Measurements from ENCODE around the gene TNFRSF19.

The TNFRSF19 gene

DNA sequence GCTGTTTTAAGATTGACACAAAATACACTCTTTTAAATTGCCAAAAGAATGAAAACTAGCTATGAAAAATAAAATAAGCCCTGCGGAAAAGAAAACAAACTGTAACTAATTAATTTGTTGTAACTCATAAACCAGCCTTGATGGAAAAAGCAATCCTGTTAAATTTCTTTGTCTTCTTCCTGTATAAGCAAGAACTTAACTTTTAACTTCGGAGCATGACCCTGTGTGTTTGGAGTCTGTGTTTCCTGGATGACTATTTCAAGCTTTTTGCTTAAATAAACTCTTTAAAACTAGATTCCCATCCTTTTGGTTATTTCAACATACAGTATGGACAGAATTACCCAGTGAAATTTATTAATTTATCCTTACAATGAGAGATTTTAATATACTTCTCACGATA lies 122.6 kb downstream of the TNFRSF19 start:
- DNase-seq = no peak

DNA sequence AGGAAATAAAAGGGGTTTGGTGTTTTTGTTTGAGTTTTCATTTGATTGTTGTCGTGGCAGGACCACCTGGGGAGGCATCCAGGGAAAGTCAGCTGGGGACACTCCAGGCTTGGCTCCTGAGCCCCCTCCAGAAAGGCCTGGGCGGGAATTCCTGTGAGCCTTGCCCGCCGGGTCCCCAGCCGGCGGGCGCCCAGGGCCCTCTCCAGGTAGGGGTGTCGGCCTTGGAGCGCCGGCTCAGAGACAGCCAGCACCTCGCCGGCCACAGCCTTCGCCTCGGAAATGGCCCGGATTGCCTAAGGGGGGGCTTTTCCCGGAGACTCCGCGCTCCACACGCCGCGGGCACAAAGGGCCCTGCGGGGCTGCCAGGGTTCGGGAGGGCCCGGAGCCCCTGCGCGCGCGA lies 125.0 kb downstream of the TNFRSF19 start:
- no peak for DNase-seq

DNA sequence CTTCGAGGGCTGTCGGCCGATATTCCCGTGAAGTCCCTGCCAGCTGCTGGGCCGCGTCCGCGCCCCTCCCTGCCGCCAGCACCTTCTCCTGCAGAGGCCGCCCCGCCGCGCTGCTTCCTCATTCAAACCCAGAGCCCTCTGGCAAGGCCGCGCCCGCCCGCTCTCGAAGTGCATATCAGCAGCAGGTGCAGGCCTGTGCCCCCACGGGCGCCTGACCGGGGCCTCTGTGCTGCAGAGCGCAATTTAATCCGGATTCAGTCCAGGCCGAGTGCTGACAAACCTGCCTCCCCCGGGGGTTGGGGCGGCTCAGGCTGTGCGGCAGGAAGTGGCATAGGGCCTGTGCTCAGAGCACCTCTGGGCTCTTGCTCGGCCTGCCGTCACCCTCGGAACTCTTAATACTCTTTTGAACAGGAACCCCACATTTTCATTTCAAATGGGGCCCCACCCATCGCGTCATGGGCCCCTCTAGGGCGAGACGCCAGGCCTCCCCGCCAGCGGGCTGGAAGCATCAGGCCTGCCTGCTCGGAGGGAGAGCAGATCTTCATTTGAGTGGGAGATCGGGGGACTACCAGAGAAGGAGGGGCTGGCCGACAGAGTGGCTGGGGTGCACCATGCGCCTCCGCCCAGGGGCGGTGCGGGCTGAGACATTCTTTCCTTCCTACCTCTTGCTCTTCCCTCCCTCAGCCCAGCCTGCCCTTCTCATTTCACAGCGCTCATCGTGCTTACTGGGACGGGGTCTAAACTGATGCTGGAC lies 125.7 kb downstream of the TNFRSF19 start:
- no peak for DNase-seq

DNA sequence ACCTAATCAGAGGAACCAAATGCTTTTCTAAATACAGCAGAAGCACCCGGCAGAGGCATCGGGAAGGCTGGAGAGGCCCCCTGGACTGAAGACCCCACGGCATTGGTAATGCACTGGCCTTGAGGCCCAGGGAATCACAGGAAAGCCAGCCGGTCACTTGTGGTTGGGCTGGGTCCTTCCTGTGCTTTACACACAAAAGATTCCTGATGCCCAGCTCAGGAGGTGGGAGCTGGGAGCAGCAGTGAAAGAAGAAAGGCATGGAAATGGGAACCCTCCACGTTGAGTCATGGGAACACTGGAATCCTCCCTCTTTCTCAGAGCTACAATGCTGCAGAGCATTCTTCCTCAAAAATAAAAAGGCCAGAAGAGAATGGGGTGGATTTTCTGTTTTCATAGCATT lies 126.4 kb downstream of the TNFRSF19 start:
- no peak for DNase-seq

DNA sequence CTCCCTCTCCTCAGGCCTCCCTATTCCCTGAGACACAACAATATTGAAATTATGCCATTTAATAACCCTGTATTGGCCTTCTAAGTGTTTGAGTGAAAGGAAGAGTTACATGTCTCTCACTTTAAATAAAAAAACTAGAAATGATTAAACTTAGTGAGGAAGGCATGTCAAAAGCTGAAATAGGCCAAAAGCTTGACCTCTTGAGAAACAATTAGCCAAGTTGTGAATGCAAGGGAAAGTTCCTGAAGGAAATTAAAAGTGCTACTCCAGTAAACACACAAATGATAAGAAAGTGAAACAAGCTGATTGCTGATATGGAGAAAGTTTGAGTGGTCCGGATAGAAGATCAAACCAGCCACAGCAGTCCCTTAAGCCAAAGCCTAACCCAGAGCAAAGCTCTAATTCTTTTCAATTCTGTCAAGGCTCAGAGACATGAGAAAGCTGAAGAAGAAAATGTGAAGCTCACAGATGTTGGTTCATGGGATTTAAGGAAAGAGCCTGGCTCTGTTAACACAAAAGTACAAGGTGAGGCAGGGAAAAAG lies 127.6 kb downstream of the TNFRSF19 start:
- no peak for DNase-seq

DNA sequence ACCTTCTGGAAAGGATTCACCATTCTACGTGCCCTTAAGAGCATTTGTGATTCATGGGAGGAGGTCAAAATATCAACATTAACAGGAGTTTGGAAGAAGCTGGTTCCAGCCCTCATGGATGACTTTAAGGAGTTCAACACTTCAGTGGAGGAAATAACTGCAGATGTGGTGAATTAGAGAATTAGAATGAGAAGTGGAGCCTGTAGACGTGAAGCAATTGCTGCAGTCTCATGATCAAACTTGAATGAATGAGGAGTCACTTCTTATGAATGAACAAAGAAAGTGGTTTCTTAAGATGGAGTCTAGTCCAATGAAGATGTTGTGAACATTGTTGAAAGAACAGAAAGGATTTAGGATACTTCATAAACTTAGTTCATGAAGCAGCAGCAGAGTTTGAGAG lies 129.1 kb downstream of the TNFRSF19 start:
- DNase-seq = no peak

DNA sequence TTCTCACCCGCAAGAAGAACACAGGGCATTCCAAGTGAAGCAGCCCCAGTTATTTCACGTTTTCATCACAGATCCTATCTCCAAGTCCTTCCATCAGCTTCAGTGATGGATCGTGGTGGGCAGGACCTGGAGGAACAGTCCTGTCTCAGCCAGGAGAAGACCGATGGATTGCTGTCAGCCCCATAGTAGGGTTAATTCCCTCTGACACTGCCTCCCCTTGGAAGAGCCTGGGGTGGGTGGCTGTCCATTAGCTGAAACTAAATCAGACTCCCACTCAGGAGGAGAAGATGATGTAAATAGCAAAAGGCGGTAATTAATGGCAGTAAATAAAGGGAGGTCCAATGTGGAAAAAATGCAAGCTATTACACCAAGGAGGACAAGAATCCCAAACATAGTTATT lies 131.0 kb downstream of the TNFRSF19 start:
- DNase-seq = no peak

DNA sequence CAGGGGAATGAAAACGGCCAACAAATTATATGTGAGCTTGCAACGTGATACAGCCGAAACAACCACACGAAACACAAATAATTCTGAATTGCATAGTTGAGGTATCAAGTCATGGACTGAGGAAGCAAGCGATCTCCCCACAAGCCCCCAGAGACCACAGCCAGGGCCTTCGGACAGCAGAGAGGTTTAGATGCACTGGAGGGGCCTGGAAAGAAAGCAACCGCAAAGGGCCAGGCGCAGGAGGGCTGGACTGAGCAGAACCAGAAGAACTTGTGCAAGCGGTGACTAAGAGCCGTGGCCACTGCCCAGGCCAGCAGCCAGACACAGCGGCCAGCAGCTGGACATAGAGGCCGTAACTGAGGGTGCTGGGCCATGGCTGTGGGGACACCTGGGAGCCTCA lies 131.4 kb downstream of the TNFRSF19 start:
- no peak for DNase-seq

DNA sequence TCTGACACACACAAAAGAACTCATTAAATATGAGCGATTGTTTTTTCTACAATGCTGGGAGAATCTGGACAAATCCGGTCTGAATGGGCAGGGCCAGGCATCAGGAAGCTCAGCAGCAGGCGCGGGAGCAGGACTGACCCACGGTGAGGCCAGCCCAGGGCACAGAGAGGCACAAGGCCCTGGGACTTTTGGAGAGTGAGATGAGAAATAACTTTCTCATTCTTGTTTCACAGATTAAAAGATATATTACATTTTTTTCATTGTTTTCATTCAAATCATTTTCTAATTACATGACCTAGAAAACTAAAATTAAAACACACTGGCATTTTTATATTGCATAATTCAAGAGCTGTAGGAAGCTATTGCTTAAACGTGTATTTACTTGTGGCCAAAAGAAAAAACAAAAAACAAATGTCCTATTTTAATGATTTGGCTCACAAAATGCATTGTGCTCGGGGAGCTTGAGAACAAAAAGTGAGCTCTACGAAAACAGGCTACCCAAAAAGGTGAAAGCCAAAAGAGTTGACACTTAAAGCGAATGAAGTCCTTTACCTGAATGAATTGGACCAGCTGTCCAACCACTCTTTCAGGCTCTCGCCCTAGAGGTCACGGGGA lies 133.1 kb downstream of the TNFRSF19 start:
- no peak for DNase-seq

DNA sequence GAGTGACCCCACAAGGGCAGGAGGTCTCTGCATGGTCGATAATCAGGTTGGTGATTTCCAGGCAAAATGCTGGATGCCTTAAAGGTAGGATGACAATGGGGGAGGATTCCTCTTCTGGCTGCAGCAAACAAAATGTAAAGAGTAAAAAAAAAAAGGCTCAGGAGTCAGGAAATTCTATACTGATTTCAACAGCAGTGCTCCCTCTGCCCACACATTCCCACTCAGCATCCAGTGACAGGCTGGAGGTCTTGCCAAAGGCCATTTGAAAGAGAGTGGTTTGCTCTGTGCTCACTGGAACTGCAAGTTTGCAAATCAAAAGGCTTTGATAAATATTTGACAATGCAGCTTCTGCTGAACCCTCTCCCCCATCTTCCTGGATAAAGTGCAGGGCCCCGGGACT lies 135.4 kb downstream of the TNFRSF19 start:
- no peak for DNase-seq

DNA sequence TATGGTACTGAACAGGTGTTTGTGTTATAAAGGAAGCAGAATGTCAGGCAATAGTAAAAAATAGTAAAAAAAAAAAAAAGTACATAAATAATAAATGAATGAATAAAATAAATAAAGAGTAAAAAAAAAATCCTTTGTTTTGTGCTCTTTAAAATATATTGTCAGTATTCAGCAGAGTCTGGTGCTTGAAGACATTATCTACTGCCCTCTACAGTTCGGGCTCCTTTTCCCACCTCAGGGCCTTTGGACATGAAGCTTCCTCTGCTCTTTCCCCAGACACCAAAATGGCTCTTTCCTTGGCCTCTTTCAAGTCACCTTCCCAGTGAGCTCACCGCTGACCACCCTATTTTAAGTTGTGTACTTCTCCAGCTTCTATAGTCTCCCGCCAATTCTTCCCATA lies 137.5 kb downstream of the TNFRSF19 start:
- peak in 1 of 2 experiments; percentile 23 for DNase-seq

DNA sequence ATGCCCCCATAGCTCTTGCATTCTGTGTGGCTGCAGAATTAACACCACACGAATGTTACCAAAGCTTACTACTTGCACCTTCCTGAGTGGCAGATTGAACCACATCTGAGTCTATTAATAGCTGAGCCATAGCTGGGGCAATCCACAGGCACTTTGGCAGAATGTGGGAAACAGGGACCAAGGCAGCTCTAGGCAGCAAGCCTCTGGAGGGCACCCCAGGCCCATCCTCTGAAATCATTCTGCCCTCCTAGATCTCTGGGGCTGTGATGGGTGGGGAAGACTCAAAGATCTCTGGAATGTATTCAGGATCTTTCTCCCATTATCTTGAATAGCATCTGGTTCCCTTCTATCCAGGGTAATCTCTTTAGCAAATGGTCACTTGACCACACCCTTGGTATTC lies 139.3 kb downstream of the TNFRSF19 start:
- no peak for DNase-seq

DNA sequence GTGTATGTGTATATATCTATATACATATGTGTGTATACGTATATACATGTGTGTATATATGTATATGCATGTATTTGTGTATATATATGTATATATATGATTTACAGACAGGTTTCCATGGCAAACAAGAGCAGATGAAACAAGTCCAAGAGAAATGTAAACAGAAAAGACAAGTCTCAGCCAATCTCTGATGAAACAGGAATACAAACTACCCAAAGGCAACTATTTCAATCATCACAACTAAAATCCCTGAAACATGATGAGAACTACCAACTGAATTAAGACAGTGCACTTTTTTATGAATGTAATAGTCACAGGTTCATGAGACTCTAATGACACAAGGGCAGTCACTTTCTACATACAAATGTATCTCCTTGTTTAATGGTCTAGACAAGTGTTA lies 140.2 kb downstream of the TNFRSF19 start:
- no peak for DNase-seq

DNA sequence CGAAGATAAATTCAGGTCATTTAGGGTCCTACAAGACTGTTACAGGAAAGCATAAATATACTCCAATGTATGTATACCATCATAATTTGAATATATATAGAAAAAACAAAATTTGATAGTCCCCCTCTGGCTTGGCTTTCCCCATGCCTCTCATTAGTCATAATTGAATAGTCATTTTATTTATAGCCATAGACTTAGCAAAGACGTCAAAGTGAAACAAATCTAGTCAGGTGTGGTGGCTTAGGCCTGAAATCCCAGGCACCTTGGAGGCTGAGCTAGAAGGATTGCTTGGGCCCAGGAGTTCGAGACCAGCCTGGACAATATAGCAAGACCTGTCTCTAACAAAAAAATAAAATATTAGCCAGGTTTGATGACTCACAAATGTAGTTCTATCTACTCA lies 141.1 kb downstream of the TNFRSF19 start:
- DNase-seq = no peak

DNA sequence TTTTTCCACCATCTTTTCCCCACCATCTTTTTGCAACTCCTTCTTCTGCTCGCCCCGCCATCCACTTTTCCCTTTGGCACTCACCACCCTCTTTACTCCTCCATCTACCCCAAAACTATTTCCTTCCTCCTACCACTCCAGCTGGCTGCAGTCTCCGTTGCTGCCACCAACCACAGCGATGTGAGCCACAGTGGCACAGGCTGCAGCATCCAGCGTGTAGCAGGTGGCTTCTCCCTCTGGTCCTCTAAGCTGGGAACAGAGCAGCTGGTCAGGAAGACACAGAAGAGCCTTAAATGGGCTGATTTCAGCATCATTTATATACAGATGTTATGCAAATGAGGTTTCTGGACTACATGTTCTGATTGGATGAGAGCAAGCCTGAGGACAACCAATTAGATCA lies 144.5 kb downstream of the TNFRSF19 start:
- DNase-seq = no peak

DNA sequence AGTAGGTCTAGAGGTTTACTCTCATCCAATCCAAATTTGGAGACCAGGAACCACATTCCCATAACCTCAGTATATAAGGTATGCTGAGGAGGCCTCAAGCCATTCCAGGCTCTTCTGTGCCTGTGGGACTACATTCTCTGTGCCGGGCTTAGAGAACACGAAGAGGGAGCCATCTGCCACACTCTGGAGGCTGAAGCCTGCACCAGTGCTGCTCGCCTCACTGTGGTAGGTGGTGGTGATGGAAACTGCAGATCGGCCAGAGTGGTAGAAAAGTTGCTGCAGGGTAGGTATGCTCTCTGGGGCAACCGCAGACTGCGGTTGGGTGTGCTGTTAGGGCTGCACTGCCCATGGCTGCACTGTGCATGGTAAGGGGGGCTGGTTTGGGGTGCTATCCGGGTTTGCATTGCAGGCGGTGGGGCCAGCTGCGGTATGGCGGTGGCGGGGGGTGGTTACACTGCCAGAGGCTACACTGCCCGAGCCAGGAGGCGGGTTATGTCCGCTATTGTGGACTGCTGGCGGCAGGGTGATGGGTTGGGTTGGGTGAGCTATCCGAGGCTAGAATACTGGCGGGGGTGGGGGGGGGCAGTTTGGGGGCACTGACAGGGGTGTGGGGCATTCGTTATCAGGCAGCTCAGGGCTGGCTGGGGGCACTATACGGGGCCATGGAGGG lies 145.0 kb downstream of the TNFRSF19 start:
- DNase-seq = peak in 1 of 2 experiments; percentile 57

DNA sequence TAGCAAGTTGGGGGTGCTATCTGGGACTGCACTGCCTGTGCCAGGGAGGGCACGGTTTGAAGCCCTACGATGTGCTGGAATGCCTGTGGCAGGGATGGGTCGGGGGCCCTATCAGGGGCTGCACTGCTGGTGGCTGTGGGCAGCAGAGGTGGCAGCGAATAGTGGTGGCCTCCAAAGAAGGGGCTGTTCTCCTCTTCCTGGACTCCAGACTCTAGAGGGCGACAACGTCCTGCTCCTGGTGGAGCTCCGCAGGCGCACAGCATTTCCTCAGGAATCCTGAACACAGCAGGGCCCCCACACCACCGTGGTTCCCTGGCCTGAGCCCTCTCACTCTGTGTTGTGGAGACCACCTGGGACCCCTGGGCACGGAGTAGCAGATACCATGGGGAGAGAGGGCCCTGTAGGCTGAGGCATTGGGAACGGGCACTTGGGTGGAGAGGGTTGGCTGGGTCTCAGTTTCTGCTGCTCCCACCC lies 145.6 kb downstream of the TNFRSF19 start:
- peak; percentile 27 to 77 for DNase-seq

DNA sequence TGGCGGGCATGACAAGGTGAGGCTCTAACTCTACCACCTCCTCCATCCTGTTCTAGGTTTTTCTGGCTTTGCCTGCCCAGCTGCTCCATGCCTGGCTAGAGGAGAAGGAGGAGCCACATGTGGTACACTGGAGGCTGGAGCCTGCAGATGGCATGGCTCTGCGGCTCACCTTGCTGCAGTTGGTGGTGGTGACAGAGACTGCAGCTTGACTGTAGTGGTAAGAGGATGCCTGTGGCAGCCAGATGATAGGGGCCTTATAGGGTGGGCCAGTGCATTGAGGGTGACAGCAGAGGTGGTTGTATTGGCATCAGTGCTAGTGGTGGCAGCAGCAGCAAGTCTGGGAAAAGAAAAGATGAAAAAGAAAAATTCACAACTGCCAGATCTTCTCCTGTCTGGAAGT lies 146.2 kb downstream of the TNFRSF19 start:
- DNase-seq = no peak

DNA sequence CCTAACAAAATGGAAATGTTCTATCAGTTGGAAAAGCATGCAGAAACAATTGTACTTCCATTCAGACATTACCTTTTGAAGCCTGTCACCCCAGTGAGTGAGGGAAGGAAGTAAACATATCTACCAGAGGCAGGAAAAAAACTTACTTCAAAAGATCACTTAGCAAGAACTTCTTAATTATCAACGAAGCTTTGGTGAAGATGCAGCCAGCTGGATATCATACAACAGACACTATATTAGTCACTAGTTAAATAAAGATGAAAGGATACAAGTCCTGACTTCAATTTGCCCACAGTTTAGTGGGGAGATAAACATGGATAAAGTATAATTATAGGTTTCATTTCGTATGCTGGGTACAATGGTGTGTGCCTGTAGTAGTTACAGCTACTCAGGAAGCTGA lies 148.8 kb downstream of the TNFRSF19 start:
- no peak for DNase-seq

DNA sequence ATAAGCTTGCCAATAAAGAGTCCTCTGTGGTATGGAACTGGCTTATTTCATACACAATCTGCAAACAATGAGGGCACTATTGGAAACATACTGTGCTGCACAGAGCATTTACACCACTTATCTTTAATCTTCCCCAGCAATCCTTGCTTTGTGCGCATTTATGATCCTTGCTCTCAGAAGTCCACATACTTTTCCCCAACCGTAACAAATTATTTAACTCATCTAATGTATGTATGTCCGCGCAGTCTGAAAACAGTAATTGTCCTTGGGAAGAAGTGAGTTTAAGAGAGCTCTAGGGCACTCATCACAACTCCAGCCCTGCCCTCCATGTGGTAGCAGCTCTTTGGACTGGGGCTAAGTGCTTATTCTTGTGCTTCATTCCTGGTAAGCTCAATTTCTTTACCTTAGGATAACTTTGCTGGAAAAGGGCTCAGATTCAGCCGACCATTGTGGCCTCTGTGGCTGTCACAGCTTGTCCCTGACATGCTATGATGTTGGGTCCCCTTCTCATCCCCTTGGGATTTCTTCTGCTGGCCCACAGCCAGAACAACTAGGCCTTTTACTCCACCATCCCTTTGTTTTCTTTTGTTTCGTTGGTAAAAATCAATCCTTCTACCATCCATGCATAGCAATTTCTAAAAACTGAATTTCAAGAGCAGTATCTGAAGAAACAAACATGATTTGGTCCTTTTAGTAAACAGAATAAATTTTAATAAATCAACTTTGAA lies 152.7 kb downstream of the TNFRSF19 start:
- DNase-seq = no peak

DNA sequence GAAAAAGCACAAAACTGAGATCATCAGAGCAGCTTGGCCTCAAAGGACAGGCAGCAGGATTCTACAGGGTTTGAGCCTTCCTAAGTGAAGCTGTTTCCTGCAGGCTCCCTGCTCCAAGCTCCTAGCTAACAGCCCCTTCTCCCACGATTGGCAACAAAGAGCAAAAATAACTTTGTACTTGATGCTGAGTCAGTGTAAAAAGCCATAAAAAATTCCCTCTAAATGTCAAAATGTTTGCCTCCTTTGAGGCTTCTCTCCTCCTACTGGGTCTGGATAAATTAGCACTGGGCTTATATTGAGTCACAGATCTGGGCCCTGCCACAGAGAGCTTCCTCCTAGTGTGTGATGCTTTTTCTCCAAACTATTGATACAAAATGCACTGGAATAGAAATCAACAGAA lies 153.3 kb downstream of the TNFRSF19 start:
- DNase-seq = no peak

DNA sequence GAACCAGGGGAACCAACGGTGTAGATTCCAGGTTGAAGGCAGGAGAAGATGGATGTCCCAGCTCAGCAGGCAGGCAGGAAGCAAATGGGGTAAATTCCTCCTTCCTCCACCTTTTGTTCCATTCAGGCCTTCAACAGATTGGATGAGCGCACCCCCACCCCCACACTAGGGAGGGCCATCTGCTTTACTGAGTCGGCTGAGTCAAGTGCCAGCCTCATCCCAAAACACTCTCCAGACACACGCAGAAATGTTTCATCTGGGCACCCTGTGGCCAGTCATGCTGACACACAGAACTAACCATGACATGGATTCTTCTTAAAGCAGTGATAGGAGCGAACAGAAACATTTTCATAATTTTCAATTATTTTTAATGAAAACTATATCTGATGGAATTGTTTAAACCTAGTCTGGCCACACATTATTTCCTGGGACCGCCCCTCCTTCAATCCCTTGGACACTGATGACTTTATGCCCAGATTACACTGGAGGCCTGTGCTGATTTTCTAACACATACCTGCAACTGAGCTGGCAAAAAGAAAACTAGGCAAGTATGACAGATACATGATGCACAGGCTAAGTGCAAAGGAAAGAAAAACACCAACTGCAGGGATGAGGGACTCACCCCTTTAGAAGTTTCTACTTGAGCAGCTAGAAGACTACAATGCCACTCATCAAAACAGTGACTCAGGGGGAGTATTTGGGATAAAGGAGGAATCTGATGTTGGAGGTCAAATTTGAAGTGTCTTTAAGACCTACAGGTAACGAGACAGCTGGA lies 154.2 kb downstream of the TNFRSF19 start:
- DNase-seq = no peak

All from NCI-H526 (cell line).